Measurements from ENCODE around the gene UBXN11.

UBXN11 gene

DNA sequence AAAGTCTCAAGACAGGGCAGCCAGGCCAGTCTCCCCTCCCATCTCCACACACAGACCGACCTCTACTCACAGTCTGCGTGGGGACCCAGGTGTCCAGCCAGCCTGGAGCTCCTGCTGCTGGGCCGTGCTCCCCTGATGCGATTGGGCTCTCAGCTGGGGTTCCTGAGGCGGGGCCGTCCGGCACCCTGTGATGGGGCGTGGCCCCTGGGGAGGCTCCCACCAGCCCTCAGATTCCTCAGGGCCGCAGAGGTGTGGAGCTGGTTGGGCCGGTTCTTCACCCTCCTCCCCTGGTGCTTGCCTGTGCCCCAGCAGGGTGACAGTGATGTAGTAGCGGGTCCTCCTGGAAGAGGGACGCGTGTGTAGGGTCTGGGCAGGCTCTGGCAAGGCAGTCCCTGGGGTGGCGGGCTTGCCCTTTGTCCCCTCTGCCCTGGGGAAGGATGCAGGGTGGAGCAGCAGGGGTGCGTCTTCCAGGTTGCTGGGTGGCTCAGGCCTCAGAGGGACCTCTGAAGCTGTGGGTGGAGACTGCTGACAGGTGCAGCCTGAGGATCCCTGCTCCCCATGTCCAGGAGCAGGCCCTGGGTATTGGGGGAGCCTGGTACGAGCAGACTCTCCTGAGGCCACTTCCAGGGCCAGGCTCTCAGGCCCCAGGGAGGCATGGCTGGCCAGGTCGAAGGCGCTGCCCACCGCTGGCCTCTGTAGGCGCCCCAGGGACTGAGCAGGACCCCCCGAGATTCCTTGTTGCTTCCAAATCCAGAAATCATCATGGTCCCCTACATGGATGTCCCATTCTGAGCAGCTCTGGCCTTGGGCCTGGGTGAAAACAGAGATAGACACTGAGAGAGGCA, 47.8 kb upstream of the UBXN11 start, which contains the start of gene CRYBG2:
Gene CRYBG2, minus strand, starts transcription at position 155 of the 845 bp plus-strand sequence. CDS start 7,473 bp downstream, outside the sequence.
- TF ChIP-seq, protein P1, sequence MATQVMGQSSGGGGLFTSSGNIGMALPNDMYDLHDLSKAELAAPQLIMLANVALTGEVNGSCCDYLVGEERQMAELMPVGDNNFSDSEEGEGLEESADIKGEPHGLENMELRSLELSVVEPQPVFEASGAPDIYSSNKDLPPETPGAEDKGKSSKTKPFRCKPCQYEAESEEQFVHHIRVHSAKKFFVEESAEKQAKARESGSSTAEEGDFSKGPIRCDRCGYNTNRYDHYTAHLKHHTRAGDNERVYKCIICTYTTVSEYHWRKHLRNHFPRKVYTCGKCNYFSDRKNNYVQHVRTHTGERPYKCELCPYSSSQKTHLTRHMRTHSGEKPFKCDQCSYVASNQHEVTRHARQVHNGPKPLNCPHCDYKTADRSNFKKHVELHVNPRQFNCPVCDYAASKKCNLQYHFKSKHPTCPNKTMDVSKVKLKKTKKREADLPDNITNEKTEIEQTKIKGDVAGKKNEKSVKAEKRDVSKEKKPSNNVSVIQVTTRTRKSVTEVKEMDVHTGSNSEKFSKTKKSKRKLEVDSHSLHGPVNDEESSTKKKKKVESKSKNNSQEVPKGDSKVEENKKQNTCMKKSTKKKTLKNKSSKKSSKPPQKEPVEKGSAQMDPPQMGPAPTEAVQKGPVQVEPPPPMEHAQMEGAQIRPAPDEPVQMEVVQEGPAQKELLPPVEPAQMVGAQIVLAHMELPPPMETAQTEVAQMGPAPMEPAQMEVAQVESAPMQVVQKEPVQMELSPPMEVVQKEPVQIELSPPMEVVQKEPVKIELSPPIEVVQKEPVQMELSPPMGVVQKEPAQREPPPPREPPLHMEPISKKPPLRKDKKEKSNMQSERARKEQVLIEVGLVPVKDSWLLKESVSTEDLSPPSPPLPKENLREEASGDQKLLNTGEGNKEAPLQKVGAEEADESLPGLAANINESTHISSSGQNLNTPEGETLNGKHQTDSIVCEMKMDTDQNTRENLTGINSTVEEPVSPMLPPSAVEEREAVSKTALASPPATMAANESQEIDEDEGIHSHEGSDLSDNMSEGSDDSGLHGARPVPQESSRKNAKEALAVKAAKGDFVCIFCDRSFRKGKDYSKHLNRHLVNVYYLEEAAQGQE (IDR thresholded peaks at IDR 0.05; ENCODE audit: low read depth), result no peak
- peak; percentile 78 for TF ChIP-seq ZBTB7A (IDR thresholded peaks at IDR 0.05; ENCODE audit: low read depth)
- peak; percentile 45; the same call in 1 of the 2 replicates for TF ChIP-seq FOXM1 (IDR thresholded peaks at IDR 0.05; ENCODE audit: borderline replicate concordance, low read depth)
- TF ChIP-seq, protein P2, sequence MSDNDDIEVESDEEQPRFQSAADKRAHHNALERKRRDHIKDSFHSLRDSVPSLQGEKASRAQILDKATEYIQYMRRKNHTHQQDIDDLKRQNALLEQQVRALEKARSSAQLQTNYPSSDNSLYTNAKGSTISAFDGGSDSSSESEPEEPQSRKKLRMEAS (IDR thresholded peaks at IDR 0.05), result peak; percentile 70
- no peak for TF ChIP-seq RAD21 (IDR thresholded peaks at IDR 0.05; ENCODE audit: low read depth)
- no peak for TF ChIP-seq CREB1 (IDR thresholded peaks at IDR 0.05; ENCODE audit: low read depth)
- TF ChIP-seq NFIC (IDR thresholded peaks at IDR 0.05), result peak; percentile 68
- peak; percentile 94 for TF ChIP-seq TCF12 (IDR thresholded peaks at IDR 0.05; ENCODE audit: low read depth)
- TF ChIP-seq, protein P3, sequence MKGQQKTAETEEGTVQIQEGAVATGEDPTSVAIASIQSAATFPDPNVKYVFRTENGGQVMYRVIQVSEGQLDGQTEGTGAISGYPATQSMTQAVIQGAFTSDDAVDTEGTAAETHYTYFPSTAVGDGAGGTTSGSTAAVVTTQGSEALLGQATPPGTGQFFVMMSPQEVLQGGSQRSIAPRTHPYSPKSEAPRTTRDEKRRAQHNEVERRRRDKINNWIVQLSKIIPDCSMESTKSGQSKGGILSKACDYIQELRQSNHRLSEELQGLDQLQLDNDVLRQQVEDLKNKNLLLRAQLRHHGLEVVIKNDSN (IDR thresholded peaks at IDR 0.05), result no peak
- no peak for TF ChIP-seq EGR1 (IDR thresholded peaks at IDR 0.05)
- peak; percentile 88 for TF ChIP-seq TEAD4 (IDR thresholded peaks at IDR 0.05)
- peak; percentile 54; the same call in 1 of the 2 replicates for TF ChIP-seq YY1 (IDR thresholded peaks at IDR 0.05; ENCODE audit: low read depth)
- TF ChIP-seq EP300 (IDR thresholded peaks at IDR 0.05; ENCODE audit: borderline replicate concordance), result peak; percentile 86
- no peak for TF ChIP-seq CEBPB (IDR thresholded peaks at IDR 0.05)
- TF ChIP-seq TAF1 (IDR thresholded peaks at IDR 0.05; ENCODE audit: low read depth), result no peak

DNA sequence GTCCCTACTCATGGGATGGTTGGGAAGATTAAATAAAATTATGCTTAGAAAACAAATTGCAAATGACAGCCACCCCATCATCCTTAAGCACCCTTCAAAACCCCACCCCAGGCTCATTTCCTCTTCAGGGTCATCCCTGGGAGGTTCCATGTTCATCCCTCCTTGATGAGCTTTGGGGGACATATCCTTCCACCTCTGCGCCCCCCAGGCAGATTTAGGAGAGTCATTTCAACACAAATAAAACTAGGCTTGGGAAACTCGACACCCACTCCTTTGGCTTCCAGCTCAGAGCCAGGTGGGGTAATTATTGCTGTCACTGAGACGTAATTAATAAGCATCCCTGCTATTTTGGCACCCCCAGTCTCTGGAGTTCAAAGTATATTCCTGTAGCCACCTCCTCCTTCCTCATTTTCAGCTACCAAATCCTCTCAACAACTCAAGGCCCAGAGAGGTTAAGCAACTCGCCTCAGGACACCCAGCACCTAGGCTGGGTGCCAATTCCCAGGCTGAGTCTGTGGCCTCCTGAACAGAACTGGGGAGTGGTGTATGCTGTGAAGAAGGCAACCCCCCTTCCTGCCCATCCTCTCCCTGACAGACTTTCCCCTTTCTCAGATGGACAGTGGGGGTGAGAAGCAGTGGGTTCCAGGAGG, 46.9 kb upstream of the UBXN11 start:
- TF ChIP-seq NFIC (IDR thresholded peaks at IDR 0.05) (peak; percentile 52; the same call in 1 of the 2 replicates), ZBTB7A (IDR thresholded peaks at IDR 0.05; ENCODE audit: low read depth) (no peak)

DNA sequence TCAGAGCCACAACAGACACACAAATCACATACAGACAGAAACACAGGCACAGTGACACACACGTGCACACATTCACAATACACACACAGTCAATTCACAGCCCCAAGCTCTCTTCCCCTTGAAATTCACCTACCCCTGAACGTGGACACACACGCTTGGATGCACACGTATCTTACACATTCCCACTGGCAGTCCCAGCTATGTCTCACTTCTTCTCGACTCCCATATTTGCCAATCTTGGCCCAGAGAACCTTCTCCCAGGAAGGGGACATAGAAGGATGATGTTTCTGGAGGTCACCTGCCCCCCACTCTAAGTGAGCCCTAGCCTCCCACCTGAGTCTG, 45.9 kb upstream of the UBXN11 start:
- TF ChIP-seq TAF1 (IDR thresholded peaks at IDR 0.05; ENCODE audit: low read depth) (no peak), ZBTB7A (IDR thresholded peaks at IDR 0.05; ENCODE audit: low read depth) (no peak), TCF12 (IDR thresholded peaks at IDR 0.05; ENCODE audit: low read depth) (no peak), YY1 (IDR thresholded peaks at IDR 0.05; ENCODE audit: low read depth) (no peak), EP300 (IDR thresholded peaks at IDR 0.05; ENCODE audit: borderline replicate concordance) (no peak), EGR1 (IDR thresholded peaks at IDR 0.05) (no peak), CEBPB (IDR thresholded peaks at IDR 0.05) (no peak), CREB1 (IDR thresholded peaks at IDR 0.05; ENCODE audit: low read depth) (no peak), TEAD4 (IDR thresholded peaks at IDR 0.05) (no peak), RAD21 (IDR thresholded peaks at IDR 0.05; ENCODE audit: low read depth) (no peak), FOXM1 (IDR thresholded peaks at IDR 0.05; ENCODE audit: borderline replicate concordance, low read depth) (no peak)
- TF ChIP-seq, protein P1 (IDR thresholded peaks at IDR 0.05; ENCODE audit: low read depth), result no peak
- TF ChIP-seq, protein P2 (IDR thresholded peaks at IDR 0.05), result no peak
- TF ChIP-seq, protein P3 (IDR thresholded peaks at IDR 0.05), result no peak

DNA sequence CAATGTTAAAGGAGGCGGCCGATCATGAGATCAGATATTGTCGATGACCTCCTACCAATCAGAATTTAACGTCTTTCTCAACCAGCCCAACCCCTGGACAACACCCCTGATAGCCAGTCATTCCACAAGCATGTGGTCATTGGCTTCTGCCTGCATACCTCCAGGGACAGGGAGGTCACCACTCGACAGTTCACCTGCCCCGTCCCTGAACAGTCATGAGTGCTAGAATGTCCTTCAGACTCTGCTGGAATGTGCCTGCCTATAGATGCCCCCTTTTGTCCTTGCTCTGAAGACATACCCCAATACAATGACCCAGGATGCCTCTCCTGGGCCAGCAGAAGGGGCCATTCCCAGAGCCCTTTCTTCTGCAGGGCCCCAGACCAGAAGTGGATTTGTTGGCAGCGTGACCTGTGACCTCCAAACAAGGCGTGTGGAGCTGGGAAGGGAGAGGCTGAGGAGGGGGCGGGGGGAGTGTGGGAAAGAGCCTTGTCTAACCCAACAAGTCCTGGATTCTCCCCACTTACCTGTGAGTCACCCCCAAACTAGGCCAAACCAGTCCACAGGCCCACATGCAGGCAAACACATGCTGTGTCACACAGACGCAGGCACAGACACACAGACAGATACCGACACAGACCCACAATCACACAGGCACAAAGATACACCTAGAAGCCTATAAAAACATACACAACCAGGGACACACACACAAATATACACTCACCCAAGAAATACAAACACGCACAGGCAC, 45.3 kb upstream of the UBXN11 start:
- TF ChIP-seq FOXM1 (IDR thresholded peaks at IDR 0.05; ENCODE audit: borderline replicate concordance, low read depth), result no peak
- no peak for TF ChIP-seq ZBTB7A (IDR thresholded peaks at IDR 0.05; ENCODE audit: low read depth)
- TF ChIP-seq, protein P1 (IDR thresholded peaks at IDR 0.05; ENCODE audit: low read depth), result no peak
- TF ChIP-seq RAD21 (IDR thresholded peaks at IDR 0.05; ENCODE audit: low read depth), result no peak
- TF ChIP-seq, protein P2 (IDR thresholded peaks at IDR 0.05), result 0 out of 2 replicates have a peak, but pooled peaks have one; percentile 21
- no peak for TF ChIP-seq CREB1 (IDR thresholded peaks at IDR 0.05; ENCODE audit: low read depth)
- TF ChIP-seq TEAD4 (IDR thresholded peaks at IDR 0.05), result peak; percentile 36; the same call in 1 of the 2 replicates
- TF ChIP-seq, protein P3 (IDR thresholded peaks at IDR 0.05), result no peak

All from Ishikawa (cell line).